Heart right ventricle (tissue), 16 donors: ENCODE measurements around the gene SNX19. TPM values are rescaled to one million over a fixed set of nuclear protein-coding genes. Genes with fewer than 3 reads are reported as not detected.

Experiments
- ATAC-seq, 8 donors: fragments of 200-7000 bp; cut with Tn5 transposase; one replicate each; pipeline ENCODE4 v1.9.1; 2020; ENCODE audit warnings: mild to moderate bottlenecking in 8 of 8, moderate library complexity in 8 of 8, moderate number of reproducible peaks in 1 of 8
- DNase-seq, 2 donors: peaks; one replicate each; pipeline ENCODE4 v3.0.0-alpha.2; 2020
- H3K27ac ChIP-seq, 10 donors: fragments of 200-600 bp; sonication (generic) in 2 of 10; one replicate each; pipeline versions ENCODE4 v1.5.0 to v1.8.0; 2020 to 2022; ENCODE audit warnings: mild to moderate bottlenecking in 3 of 10
- H3K27me3 ChIP-seq, 7 donors: fragments of 200-600 bp; one replicate each; pipeline ENCODE4 v1.8.0; 2021 to 2022; ENCODE audit warnings: mild to moderate bottlenecking in 2 of 7
- H3K36me3 ChIP-seq, 9 donors: fragments of 200-600 bp; sonication (generic) in 1 of 9; one replicate each; pipeline versions ENCODE4 v1.5.0 to v1.8.0; 2020 to 2022; ENCODE audit warnings: mild to moderate bottlenecking in 2 of 9
- H3K4me1 ChIP-seq, 9 donors: fragments of 200-600 bp; sonication (generic) in 1 of 9; one replicate each; pipeline versions ENCODE4 v1.5.0 to v1.8.0; 2020 to 2022; ENCODE audit warnings: mild to moderate bottlenecking in 4 of 9
- H3K4me3 ChIP-seq, 10 donors: fragments of 200-600 bp; sonication (generic) in 2 of 10; one replicate each; pipeline versions ENCODE4 v1.5.0 to v1.8.0; 2020 to 2022; ENCODE audit warnings: mild to moderate bottlenecking in 7 of 10, moderate library complexity in 2 of 10
- H3K9me3 ChIP-seq, 11 donors: fragments of 200-600 bp in 10 of 11; sonication (generic) in 2 of 11; one replicate each; pipeline versions ENCODE4 v1.5.0 to v1.8.0; 2013 to 2022; ENCODE audit warnings: mild to moderate bottlenecking in 2 of 11, control low read depth in 1 of 11, moderate library complexity in 1 of 11
- WGBS, 2 donors: extraction: QIAGEN DNeasy Blood & Tissue Kit; methylation state at CpG; one replicate each; pipeline ENCODE4 v1.1.7; 2013; ENCODE audit warnings: inconsistent platforms in 1 of 2; 5-methylcytosine and 5-hydroxymethylcytosine counted together
- intact Hi-C, 10 donors: fragments of 100-400 bp; cut with DNase I; formaldehyde crosslinking; loops; one replicate each; pipeline versions ENCODE4 v1.11.1 to v1.14.2; 2022
- polyA plus RNA-seq, 2 donors: library from polyadenylated mRNA; stranded (reverse); fragments of 200-250 nt; gene quantifications; one replicate each; pipeline ENCODE4 v1.2.3, GENCODE V29; 2013
- total RNA-seq, 10 donors: library from RNA; stranded (reverse); fragmentation: NEBNext Ultra II Directional in 3 of 10; extraction: Animal tissue kit (Norgen Biotek cat#: 25700) in 3 of 10; gene quantifications; one replicate each; pipeline versions ENCODE4 v1.2.1 to v1.2.4, GENCODE V29; 2021 to 2023
- TF ChIP-seq, protein P1 (sequence below), 9 donors: fragments of 200-600 bp; sonication (generic) in 2 of 9; IDR thresholded peaks; one replicate each; pipeline versions ENCODE4 v1.5.0 to v1.8.0; 2021 to 2022; ENCODE audit warnings: antibody characterized with exemption in 9 of 9, mild to moderate bottlenecking in 5 of 9, moderate library complexity in 1 of 9
- donor health status: Arrhythmogenic right ventricular cardiomyopathy.
- donor health status: ischemic (EF 13 %, LVEDD 7.1; RV severe dilation, severe dysfunction).
- donor health status: healthy with polysubstance abuse.
- donor health status: DM: no; HTN: yes; CAD: no.
- donor health status: DM: no; HTN: no; CAD: no.
- donor health status: ischemic (EF 25% LVEDD 6.9; RV normal size, moderate dysfunction).
- donor health status: ischemic (EF 25% LVEDD 5.7; RV mildly dilated, moderate dysfunction).
- donor health status: healthy.
- donor health status: DM: yes; HTN: yes; CAD: no.
- donor health status: Ischemic cardiomyopathy.
- donor health status: ischemic (EF 35%, LVEDD 5.7; RV mildly dilated, moderate dysfunction).
- donor health status: nonischemic (EF 11% LVEDD 7.7; RV severe dilation, severe dysfunction).
- donor health status: DM: yes; HTN: yes; CAD: no.
- donor health status: PGD.
- donor health status: ischemic (EF 29% LVEDD 5.4; RV normal size, mild dysfunction).
- donor health status: nonischemic (EF 23%, LVEDD 6.1; RV moderate dilation, normal function).

SNX19 gene
- total and polyA plus RNA-seq, 12 donors: 10.4 to 60.9 (median 53.5) TPM

- peak overlapping the region in 9 of 10 donors; percentile 74 to 94 (median 88) for H3K27ac ChIP-seq
- peaks cover 0 to 22% (median 0%) of the 10 kb centered on the region in 9 donors for H3K36me3 ChIP-seq
- H3K9me3 ChIP-seq: no peaks in the 10 kb centered on the region
- ATAC-seq: peak in 3 of 8 donors; percentile 8 to 38 (median 21)
- no peak for DNase-seq
- no peak overlapping the region for H3K4me3 ChIP-seq
- no peaks in the 10 kb centered on the region for H3K27me3 ChIP-seq
- 55 to 62% methylated on average over 4 of the region's 4 CpGs for WGBS, 2 donors
- intact Hi-C loops: loop anchor here in 3 of 10 donors (10.0 kb wide), 1 partner anchor 652 kb away; no protein-coding TSS in a partner anchor
- TF ChIP-seq, protein P1, sequence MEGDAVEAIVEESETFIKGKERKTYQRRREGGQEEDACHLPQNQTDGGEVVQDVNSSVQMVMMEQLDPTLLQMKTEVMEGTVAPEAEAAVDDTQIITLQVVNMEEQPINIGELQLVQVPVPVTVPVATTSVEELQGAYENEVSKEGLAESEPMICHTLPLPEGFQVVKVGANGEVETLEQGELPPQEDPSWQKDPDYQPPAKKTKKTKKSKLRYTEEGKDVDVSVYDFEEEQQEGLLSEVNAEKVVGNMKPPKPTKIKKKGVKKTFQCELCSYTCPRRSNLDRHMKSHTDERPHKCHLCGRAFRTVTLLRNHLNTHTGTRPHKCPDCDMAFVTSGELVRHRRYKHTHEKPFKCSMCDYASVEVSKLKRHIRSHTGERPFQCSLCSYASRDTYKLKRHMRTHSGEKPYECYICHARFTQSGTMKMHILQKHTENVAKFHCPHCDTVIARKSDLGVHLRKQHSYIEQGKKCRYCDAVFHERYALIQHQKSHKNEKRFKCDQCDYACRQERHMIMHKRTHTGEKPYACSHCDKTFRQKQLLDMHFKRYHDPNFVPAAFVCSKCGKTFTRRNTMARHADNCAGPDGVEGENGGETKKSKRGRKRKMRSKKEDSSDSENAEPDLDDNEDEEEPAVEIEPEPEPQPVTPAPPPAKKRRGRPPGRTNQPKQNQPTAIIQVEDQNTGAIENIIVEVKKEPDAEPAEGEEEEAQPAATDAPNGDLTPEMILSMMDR (IDR thresholded peaks at IDR 0.05): no peak
- H3K4me1 ChIP-seq: peaks cover 0 to 50% (median 19%) of the 10 kb centered on the region in 9 donors
Observed at GRCh38 chr11:130866831-130867230, 49.4 kb downstream of the SNX19 start.

GRCh38 chr11:130865774-130866114, 50.5 kb downstream of the SNX19 start:
- 57 to 69% methylated on average over 7 of the region's 7 CpGs for WGBS, 2 donors
- H3K9me3 ChIP-seq: no peaks in the 10 kb centered on the region
- TF ChIP-seq, protein P1 (IDR thresholded peaks at IDR 0.05): no peak
- intact Hi-C loops: loop anchor here in 5 of 10 donors (2.0 to 10.0 kb wide), 2 partner anchors 29 to 651 kb away; no protein-coding TSS in a partner anchor
- DNase-seq: peak in 1 of 2 donors; percentile 22
- peak; percentile 43 to 75 (median 58) for ATAC-seq
- no peak overlapping the region for H3K4me3 ChIP-seq
- H3K27ac ChIP-seq: peak overlapping the region; percentile 44 to 94 (median 88)
- H3K4me1 ChIP-seq: peaks cover 0 to 43% (median 16%) of the 10 kb centered on the region in 9 donors
- H3K36me3 ChIP-seq: peaks cover 0 to 11% (median 0%) of the 10 kb centered on the region in 9 donors
- H3K27me3 ChIP-seq: no peaks in the 10 kb centered on the region

GRCh38 chr11:130865091-130865773, 51.0 kb downstream of the SNX19 start:
- peak overlapping the region; percentile 44 to 94 (median 88) for H3K27ac ChIP-seq
- peaks cover 0 to 42% (median 16%) of the 10 kb centered on the region in 9 donors for H3K4me1 ChIP-seq
- H3K36me3 ChIP-seq: peaks cover 0 to 6% (median 0%) of the 10 kb centered on the region in 9 donors
- WGBS, 2 donors: 30 to 61% methylated on average over 11 of the region's 11 CpGs
- intact Hi-C loops: loop anchor here in 5 of 10 donors (2.0 to 10.0 kb wide), 2 partner anchors 30 to 650 kb away; no protein-coding TSS in a partner anchor
- no peaks in the 10 kb centered on the region for H3K27me3 ChIP-seq
- TF ChIP-seq, protein P1 (IDR thresholded peaks at IDR 0.05): no peak
- no peaks in the 10 kb centered on the region for H3K9me3 ChIP-seq
- ATAC-seq: peak; percentile 74 to 93 (median 88)
- no peak overlapping the region for H3K4me3 ChIP-seq
- DNase-seq: peak; percentile 50 to 60

- Histone ChIP-seq H3K36me3 (no peaks in the 10 kb centered on the region), H3K27ac (peak overlapping the region in 3 of 10 donors; percentile 4 to 53 (median 51)), H3K4me3 (peak overlapping the region in 1 of 10 donors; percentile 23), H3K9me3 (no peaks in the 10 kb centered on the region), H3K4me1 (peaks cover 0 to 36% (median 16%) of the 10 kb centered on the region in 9 donors), H3K27me3 (no peaks in the 10 kb centered on the region)
- WGBS, 2 donors: 22% methylated on average over 30 of the region's 30 CpGs
- DNase-seq (peak; percentile 89 to 91), ATAC-seq (peak; percentile 50 to 79 (median 68))
- TF ChIP-seq, protein P1 (IDR thresholded peaks at IDR 0.05): peak; percentile 100
- intact Hi-C loops: loop anchor here (1.0 to 10.0 kb wide), 8 partner anchors 35 to 650 kb away; no protein-coding TSS in a partner anchor
Observed at GRCh38 chr11:130861902-130862860, 54.1 kb downstream of the SNX19 start.
